Esophagus muscularis mucosa (tissue), 3 donors: ENCODE results near the gene ACTL8.

Experiments
- POLR2A ChIP-seq: fragments of 450-650 bp; IDR thresholded peaks from one replicate; pipeline ENCODE4 v1.6.1; 2017; ENCODE audit warnings: antibody characterized with exemption, moderate library complexity, mild to moderate bottlenecking, low read depth
- POLR2AphosphoS5 ChIP-seq, 2 donors: sonication (generic); formaldehyde crosslinking; IDR thresholded peaks; one replicate each; pipeline ENCODE4 v1.6.1; 2017; ENCODE audit warnings: antibody characterized with exemption in 2 of 2
- TF ChIP-seq, protein P1 (sequence below), 3 experiments: fragments of 200-600 bp in 2 of 3; fragments of 450-650 bp in 1 of 3; sonication (generic) in 2 of 3; IDR thresholded peaks; one replicate each; pipeline ENCODE4 v1.5.1; 2017 to 2019; ENCODE audit warnings: antibody characterized with exemption in 3 of 3, mild to moderate bottlenecking in 2 of 3, moderate library complexity in 1 of 3

DNA sequence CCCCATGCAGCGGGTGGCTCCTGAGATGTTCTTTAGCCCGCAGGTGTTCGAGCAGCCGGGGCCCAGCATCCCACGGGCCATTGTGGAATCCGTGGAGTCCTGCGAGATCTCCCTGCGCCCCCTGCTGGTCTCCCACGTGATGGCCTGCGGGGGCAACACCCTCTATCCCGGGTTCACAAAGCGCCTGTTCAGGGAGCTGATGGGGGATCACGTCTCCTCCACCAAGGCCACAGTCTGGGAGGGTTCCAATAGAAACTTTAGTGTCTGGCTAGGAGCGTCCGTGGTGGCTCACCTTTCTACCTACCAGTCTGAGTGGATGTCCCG, 71.0 kb downstream of the ACTL8 start:
- TF ChIP-seq, protein P1, sequence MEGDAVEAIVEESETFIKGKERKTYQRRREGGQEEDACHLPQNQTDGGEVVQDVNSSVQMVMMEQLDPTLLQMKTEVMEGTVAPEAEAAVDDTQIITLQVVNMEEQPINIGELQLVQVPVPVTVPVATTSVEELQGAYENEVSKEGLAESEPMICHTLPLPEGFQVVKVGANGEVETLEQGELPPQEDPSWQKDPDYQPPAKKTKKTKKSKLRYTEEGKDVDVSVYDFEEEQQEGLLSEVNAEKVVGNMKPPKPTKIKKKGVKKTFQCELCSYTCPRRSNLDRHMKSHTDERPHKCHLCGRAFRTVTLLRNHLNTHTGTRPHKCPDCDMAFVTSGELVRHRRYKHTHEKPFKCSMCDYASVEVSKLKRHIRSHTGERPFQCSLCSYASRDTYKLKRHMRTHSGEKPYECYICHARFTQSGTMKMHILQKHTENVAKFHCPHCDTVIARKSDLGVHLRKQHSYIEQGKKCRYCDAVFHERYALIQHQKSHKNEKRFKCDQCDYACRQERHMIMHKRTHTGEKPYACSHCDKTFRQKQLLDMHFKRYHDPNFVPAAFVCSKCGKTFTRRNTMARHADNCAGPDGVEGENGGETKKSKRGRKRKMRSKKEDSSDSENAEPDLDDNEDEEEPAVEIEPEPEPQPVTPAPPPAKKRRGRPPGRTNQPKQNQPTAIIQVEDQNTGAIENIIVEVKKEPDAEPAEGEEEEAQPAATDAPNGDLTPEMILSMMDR (IDR thresholded peaks at IDR 0.05) = peak; percentile 35 to 55 (median 46)
- no peak for TF ChIP-seq POLR2A
- no peak for TF ChIP-seq POLR2AphosphoS5 (IDR thresholded peaks at IDR 0.05)
